Right kidney (tissue), 1 donor: ENCODE results near the gene RASGEF1C.
"Not testable (repeated sequence)": the region's sequence is repeated elsewhere in the genome, so short reads cannot be mapped to it uniquely, and the experiment has no call there.

Source experiments
- DNase-seq: peaks from one replicate; pipeline ENCODE4 v3.0.0-alpha.2; 2016

Gene RASGEF1C

GRCh38 chr5:180099733-180100611, 109.0 kb downstream of the RASGEF1C start:
- DNase-seq = no peak

- no peak for DNase-seq
Observed at GRCh38 chr5:180098991-180099732, 109.8 kb downstream of the RASGEF1C start.

DNA sequence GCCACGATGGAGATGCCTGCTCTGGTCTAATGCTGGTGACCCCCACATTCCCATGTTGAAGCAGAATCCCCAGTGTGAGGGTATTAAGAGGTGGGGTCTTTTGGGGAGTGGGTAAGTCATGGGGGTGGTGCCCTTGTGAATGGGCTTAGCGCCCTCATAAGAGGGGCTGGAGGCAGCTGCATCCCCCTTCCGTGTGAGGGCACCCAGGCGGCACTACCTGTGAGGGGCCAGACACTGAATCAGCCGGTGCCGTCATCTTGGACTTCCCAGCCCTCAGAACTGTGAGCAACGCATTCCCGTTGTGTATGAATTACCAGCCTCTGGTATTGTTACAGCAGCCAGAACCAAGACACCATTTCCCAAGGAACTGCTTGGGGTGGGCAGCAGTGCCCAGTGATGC, 110.5 kb downstream of the RASGEF1C start:
- DNase-seq = no peak

DNA sequence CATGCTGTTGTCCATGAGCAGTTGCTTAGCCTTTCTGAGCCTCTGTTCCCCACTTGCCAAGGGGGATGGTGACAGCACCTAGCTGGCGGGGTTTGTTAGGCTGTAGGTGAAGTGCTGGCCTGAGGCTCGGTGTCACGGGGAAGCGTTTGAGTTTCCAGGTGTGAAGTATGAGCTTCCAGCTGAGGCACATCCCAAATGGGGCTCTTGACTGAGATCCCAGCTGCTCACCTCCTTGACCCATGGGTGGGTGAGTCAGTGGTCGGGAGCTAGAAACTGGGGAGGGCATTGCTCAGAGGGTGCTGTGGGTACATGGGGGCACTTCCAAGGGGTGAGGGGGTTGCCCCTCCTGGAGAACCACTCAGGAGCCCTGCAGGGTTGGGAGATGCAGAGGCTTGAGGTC, 111.1 kb downstream of the RASGEF1C start:
- DNase-seq = no peak

DNA sequence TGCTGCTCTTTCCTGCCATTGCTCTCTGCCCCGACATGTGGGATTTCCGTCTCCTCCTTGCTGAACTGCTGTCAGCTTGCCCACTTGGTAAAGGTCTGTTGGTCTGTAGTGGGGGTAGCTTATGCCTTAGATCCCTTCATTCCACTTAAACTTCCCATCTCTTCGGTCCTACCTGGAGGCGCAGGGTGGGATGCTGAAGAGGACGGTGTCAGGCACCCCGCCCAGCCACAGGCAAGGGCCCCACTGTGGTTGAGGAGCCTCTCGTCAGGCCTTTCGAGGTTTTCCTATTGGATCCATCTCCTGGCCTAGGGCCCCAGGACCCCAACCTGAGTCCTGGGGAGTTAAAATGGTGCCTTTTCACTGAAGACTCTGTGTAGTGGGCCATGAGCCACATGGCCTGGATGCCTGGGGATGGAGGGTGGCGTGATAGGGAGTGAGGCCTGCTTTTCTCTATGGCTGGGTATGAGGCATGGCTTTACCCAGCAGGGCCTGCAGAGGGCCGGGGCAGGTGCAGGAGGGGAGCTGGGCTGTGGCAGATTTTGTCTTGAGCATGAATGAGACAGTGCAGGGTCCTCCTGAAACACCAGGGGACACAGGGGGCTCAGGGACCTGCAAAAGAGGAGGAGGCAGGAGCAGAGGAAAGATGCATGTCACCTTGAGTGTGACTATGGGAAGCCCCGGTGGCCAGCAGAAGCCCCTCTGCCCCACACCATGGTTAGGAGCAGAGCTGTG, 111.7 kb downstream of the RASGEF1C start:
- DNase-seq = no peak

DNA sequence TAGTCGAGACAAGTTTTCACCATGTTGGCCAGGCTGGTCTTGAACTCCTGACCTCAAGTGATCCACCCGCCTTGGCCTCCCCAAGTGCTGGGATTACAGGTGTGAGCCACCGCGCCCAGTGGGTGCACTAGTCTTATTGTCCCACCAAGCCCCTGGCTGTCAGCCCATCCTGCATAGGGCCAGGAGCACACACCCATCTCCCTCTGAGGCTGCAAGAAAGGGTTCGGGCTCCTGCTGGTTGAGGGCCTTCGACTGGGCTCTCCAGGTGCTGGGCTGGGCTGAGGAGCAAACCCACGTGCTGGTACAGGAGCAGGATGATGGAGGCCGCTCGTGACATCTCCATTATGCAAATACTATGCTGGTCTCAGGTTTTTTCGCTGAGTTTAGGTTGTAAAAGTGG, 112.4 kb downstream of the RASGEF1C start:
- no peak for DNase-seq

DNA sequence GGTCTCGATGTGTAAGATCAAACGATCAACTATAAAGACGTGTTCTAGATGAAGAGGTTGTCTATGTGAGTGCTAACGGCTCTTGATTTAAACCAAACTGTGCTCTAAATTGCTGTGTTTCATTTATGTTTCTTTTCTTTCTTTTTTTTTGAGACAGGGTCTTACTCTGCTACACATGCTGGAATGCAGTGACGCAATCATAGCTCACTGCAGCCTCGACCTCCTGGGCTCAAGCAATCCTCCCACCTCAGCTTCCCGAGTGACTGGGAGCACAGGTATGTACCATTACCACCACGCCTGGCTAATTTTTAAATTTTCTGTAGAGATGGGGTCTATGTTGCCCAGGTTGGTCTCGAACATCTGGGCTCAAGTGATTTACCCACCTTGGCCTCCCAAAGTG, 113.5 kb downstream of the RASGEF1C start:
- DNase-seq = no peak

- no peak for DNase-seq
Observed at GRCh38 chr5:180093651-180094382, 115.2 kb downstream of the RASGEF1C start.

GRCh38 chr5:180093241-180093640, 115.8 kb downstream of the RASGEF1C start:
- no peak for DNase-seq

- DNase-seq = peak; percentile 50
Observed at GRCh38 chr5:180090769-180091546, 118.1 kb downstream of the RASGEF1C start.

DNA sequence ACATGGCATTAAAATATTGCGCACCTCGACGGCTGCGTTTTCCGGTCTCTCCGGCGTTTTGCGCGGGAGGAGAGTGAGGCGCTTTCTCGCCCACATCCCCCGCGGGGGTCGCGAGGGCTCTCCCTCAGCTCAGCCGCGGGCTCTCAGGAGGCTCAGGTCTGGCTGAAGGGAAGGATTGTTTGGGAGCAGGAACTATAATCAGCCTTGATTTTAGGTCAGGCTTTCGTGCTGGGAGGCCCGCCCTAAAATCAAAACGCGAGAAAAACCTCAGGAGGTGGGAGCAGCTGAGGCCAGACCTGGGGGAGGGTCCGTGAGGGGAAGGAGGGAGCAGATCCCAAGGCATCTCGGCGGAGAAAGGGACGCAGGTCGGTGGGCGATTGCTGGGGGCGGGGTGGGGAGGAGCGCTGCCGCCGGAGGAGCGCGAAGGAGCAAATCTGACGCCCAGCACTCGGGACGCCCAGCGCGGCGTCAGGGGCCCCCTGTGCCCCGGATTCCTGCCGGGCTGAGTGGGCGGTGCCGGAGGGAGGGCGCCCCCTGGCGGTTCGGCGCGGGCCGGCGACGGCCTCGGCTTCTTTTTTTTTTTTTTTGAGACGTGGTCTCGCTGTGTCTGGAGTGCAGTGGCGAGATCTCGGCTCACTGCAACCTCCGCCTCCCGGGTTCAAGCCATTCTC, 118.8 kb downstream of the RASGEF1C start:
- peak; percentile 82 for DNase-seq

GRCh38 chr5:180089628-180090027, 119.4 kb downstream of the RASGEF1C start:
- DNase-seq = not testable (repeated sequence)

- DNase-seq = no peak
Observed at GRCh38 chr5:180088561-180088960, 120.5 kb downstream of the RASGEF1C start.

DNA sequence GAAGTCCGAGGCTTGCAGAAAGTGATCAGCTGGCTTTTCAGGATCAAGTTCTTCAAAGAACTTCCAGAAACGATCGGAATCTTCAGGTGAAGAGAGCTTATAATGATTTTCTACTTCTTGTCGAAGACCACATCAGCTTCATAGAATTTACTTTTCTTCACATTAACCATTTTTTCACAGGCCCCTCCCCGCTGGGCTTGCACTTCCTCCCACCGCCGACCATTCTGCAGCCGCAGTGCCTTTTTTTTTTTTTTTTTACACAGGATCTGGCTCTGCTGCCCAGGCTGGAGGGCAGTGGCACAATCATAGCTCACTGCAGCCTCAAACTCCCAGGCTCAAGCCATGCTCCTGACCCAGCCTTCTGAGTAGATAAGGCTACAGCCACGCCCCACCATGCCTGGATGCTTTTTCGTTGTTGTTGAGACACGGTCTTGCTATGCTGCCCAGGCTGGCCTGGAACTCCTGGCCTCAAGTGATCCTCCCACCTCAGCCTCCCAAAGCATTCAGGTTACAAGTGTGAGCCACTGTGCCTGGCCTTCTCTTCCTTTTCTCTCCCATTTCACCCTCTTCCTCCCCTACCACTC, 122.1 kb downstream of the RASGEF1C start:
- no peak for DNase-seq

DNA sequence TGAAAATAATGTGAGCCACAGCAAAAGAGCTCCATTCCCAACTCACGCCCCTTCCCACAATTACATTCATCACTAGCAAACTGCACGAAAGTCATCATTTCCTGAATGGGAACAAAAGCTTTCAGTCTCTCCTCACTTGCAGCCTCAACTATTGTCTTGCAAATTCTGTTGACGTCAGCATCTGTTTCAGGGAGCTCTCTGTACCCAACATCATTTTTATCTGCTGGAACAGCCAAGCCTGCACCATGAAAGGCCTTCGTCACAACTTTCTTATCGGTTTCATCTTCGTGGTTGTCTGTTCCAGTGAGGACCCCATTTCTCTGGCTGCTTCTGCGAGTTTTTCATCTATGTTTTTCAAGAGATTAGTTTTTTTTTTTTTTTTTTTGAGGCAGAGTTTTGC, 123.2 kb downstream of the RASGEF1C start:
- DNase-seq = no peak

GRCh38 chr5:180084638-180085561, 124.1 kb downstream of the RASGEF1C start:
- no peak for DNase-seq

GRCh38 chr5:180083529-180084060, 125.4 kb downstream of the RASGEF1C start:
- no peak for DNase-seq

GRCh38 chr5:180082633-180083420, 126.2 kb downstream of the RASGEF1C start:
- no peak for DNase-seq
